H1 (cell line): ENCODE data around the gene SERP1. TPM values are rescaled to one million over a fixed set of nuclear protein-coding genes. Genes with fewer than 3 reads are reported as not detected.

ENCODE experiments used
- CTCF ChIA-PET: fragments of 300-600 bp; sonication (Branson Sonifier 250); formaldehyde crosslinking; loops from one replicate; lab custom pipeline; 2021; ENCODE audit not compliant: partially characterized antibody; lab: Charles Lee
- POLR2A ChIA-PET: fragments of 300-600 bp; sonication (Branson Sonifier 250); formaldehyde crosslinking; loops from one replicate; lab custom pipeline; 2021; ENCODE audit warnings: inconsistent platforms; ENCODE audit not compliant: partially characterized antibody; lab: Charles Lee
- DNase-seq, 2 experiments: peaks; one replicate each; pipeline versions ENCODE4 v3.0.0 to v3.0.0-alpha.2; 2010 to 2022; ENCODE audit warnings: low spot score in 2 of 2, low read depth in 1 of 2, mixed read lengths in 1 of 2
- FAIRE-seq: peaks from 2 replicates; lab custom pipeline; 2011; peaks lifted over from hg19 to GRCh38; lab: Jason Lieb, UNC
- H2AFZ ChIP-seq: 2 replicates; pipeline ENCODE4 v1.8.1; 2012; ENCODE audit warnings: low read length, inconsistent platforms
- H2AK5ac ChIP-seq: 2 replicates; pipeline ENCODE4 v1.6.1; 2013; ENCODE audit warnings: low read depth, low read length
- H2BK120ac ChIP-seq: replicated peaks from 2 replicates; pipeline ENCODE3; 2013; ENCODE audit warnings: low read depth, low read length, inconsistent platforms
- H2BK12ac ChIP-seq: 2 replicates; pipeline ENCODE4 v1.6.1; 2013; ENCODE audit warnings: low read depth, low read length
- H2BK15ac ChIP-seq: 2 replicates; pipeline ENCODE4 v1.6.1; 2013; ENCODE audit warnings: low read length
- H2BK20ac ChIP-seq: 2 replicates; pipeline ENCODE4 v1.6.1; 2013; ENCODE audit warnings: low read length
- H2BK5ac ChIP-seq: 2 replicates; pipeline ENCODE4 v1.6.1; 2013; ENCODE audit warnings: low read depth, low read length
- H3K14ac ChIP-seq: 2 replicates; pipeline ENCODE4 v1.6.1; 2013; ENCODE audit warnings: inconsistent platforms; ENCODE audit not compliant: insufficient read length
- H3K18ac ChIP-seq: 2 replicates; pipeline ENCODE4 v1.6.1; 2013; ENCODE audit warnings: low read length; ENCODE audit errors: extremely low read depth
- H3K23ac ChIP-seq: 2 replicates; pipeline ENCODE4 v1.6.1; 2013; ENCODE audit warnings: inconsistent platforms; ENCODE audit not compliant: insufficient read length
- H3K23me2 ChIP-seq: 2 replicates; pipeline ENCODE4 v1.6.1; 2013; ENCODE audit warnings: low read depth, low read length
- H3K27ac ChIP-seq: 2 replicates; pipeline ENCODE4 v1.6.1; 2011; ENCODE audit warnings: low read depth, low read length, inconsistent platforms
- H3K27me3 ChIP-seq, 4 experiments: replicated peaks in 1 of 4; 1 replicate in 1 of 4; 2 replicates in 3 of 4; pipeline versions ENCODE4 v1.6.1 to v1.8.1; 2011 to 2013; ENCODE audit warnings: low read length in 3 of 4, mild to moderate bottlenecking in 3 of 4, inconsistent platforms in 2 of 4, mixed read lengths in 2 of 4, moderate library complexity in 1 of 4; ENCODE audit not compliant: control insufficient read depth in 3 of 4, insufficient read depth in 3 of 4; ENCODE audit errors: extremely low read depth in 1 of 4
- H3K36me3 ChIP-seq, 4 experiments: 2 replicates each; pipeline versions ENCODE4 v1.6.1 to v1.8.1; 2011 to 2013; ENCODE audit warnings: mild to moderate bottlenecking in 4 of 4, low read length in 3 of 4, moderate library complexity in 2 of 4, control low read depth in 1 of 4, inconsistent platforms in 1 of 4; ENCODE audit not compliant: insufficient read depth in 4 of 4, control insufficient read depth in 2 of 4
- H3K4ac ChIP-seq: replicated peaks from 2 replicates; pipeline ENCODE3; 2013; ENCODE audit warnings: low read length, low read depth, mixed read lengths, inconsistent platforms; ENCODE audit not compliant: insufficient read length
- H3K4me1 ChIP-seq, 4 experiments: replicated peaks in 1 of 4; 1 replicate in 1 of 4; 2 replicates in 3 of 4; pipeline versions ENCODE4 v1.6.1 to v1.8.1; 2011 to 2013; ENCODE audit warnings: low read length in 3 of 4, inconsistent platforms in 2 of 4, mixed read lengths in 1 of 4; ENCODE audit not compliant: insufficient read depth in 4 of 4, control insufficient read depth in 3 of 4
- H3K4me2 ChIP-seq, 2 experiments: 2 replicates each; pipeline versions ENCODE4 v1.6.1 to v1.8.1; 2011 to 2013; ENCODE audit warnings: low read depth in 2 of 2, low read length in 2 of 2, control low read depth in 1 of 2, inconsistent platforms in 1 of 2, mild to moderate bottlenecking in 1 of 2; ENCODE audit not compliant: insufficient read depth in 1 of 2
- H3K4me3 ChIP-seq, 4 experiments: fragments of 200-600, 300-600 bp in 1 of 4; sonication (generic), shearing (Covaris generic), sonication (Bioruptor Twin) in 1 of 4; 2 replicates each; pipeline versions ENCODE4 v1.5.1 to v1.8.1; 2011 to 2016; ENCODE audit warnings: low read length in 4 of 4, low read depth in 3 of 4, control low read depth in 2 of 4, inconsistent platforms in 2 of 4, mild to moderate bottlenecking in 2 of 4, mixed read lengths in 1 of 4, moderate library complexity in 1 of 4; ENCODE audit not compliant: insufficient read depth in 2 of 4; ENCODE audit errors: extremely low read depth in 1 of 4
- H3K56ac ChIP-seq: replicated peaks from 2 replicates; pipeline ENCODE3; 2013; ENCODE audit warnings: low read depth, mild to moderate bottlenecking, mixed read lengths, low read length, inconsistent platforms; ENCODE audit not compliant: insufficient read length
- H3K79me1 ChIP-seq: 2 replicates; pipeline ENCODE4 v1.6.1; 2013; ENCODE audit warnings: low read depth, low read length, control low read depth
- H3K79me2 ChIP-seq, 2 experiments: 2 replicates each; pipeline versions ENCODE4 v1.6.1 to v1.8.1; 2012 to 2013; ENCODE audit warnings: low read length in 2 of 2, mild to moderate bottlenecking in 2 of 2, inconsistent platforms in 1 of 2; ENCODE audit not compliant: insufficient read depth in 2 of 2, control insufficient read depth in 1 of 2
- H3K9ac ChIP-seq, 4 experiments: replicated peaks in 1 of 4; 1 replicate in 1 of 4; 2 replicates in 3 of 4; pipeline versions ENCODE4 v1.6.1 to v1.8.1; 2011 to 2013; ENCODE audit warnings: low read depth in 3 of 4, low read length in 3 of 4, control low read depth in 2 of 4, mild to moderate bottlenecking in 2 of 4, moderate library complexity in 2 of 4, inconsistent platforms in 1 of 4; ENCODE audit errors: extremely low read depth in 1 of 4
- H3K9me3 ChIP-seq, 2 experiments: 2 replicates each; pipeline versions ENCODE4 v1.6.1 to v1.8.1; 2012 to 2013; ENCODE audit warnings: mild to moderate bottlenecking in 2 of 2, moderate library complexity in 2 of 2, control low read depth in 1 of 2, inconsistent platforms in 1 of 2, low read depth in 1 of 2, low read length in 1 of 2, mixed read lengths in 1 of 2; ENCODE audit not compliant: insufficient read depth in 2 of 2
- H4K20me1 ChIP-seq, 2 experiments: replicated peaks in 1 of 2; 2 replicates each; pipeline versions ENCODE3 to v1.8.1; 2011 to 2013; ENCODE audit warnings: inconsistent platforms in 2 of 2, low read length in 2 of 2, mild to moderate bottlenecking in 1 of 2; ENCODE audit not compliant: insufficient read depth in 2 of 2, control insufficient read depth in 1 of 2
- H4K5ac ChIP-seq: 2 replicates; pipeline ENCODE4 v1.6.1; 2013; ENCODE audit warnings: low read length, low read depth, mixed read lengths, inconsistent platforms; ENCODE audit not compliant: insufficient read length
- H4K8ac ChIP-seq: 2 replicates; pipeline ENCODE4 v1.8.0; 2013; ENCODE audit warnings: mild to moderate bottlenecking, moderate library complexity, low read length, inconsistent platforms; ENCODE audit not compliant: insufficient read depth; ENCODE audit errors: extremely low read depth
- H4K91ac ChIP-seq: replicated peaks from 2 replicates; pipeline ENCODE3; 2013; ENCODE audit warnings: low read length, mixed read lengths, inconsistent platforms; ENCODE audit not compliant: insufficient read length
- WGBS, 2 experiments: shearing (Covaris generic) in 1 of 2; methylation state at CpG; one replicate each; pipeline versions ENCODE4 v1.1.6 to v1.1.7; 2013 to 2015; ENCODE audit warnings: low lambda C conversion rate in 2 of 2, mixed read lengths in 2 of 2, inconsistent platforms in 1 of 2, low coverage in 1 of 2, missing lambda C conversion rate in 1 of 2; ENCODE audit not compliant: insufficient replicate concordance in 2 of 2, insufficient coverage in 1 of 2, insufficient read length in 1 of 2; ENCODE audit errors: extremely low coverage in 1 of 2, missing lambda C conversion rate in 1 of 2; 5-methylcytosine and 5-hydroxymethylcytosine counted together
- polyA plus RNA-seq, 7 experiments: library from polyadenylated mRNA; depleted of rRNA in 3 of 7; stranded (reverse) in 5 of 7; unstranded in 2 of 7; fragments of >200 nt in 5 of 7; fragments of 200-250 nt in 2 of 7; gene quantifications; 1 replicate in 5 of 7; 2 replicates in 1 of 7; 4 replicates in 1 of 7; pipeline versions ENCODE4 v1.2.1 to v1.2.3, GENCODE V29; 2011 to 2013; ENCODE audit warnings: missing spikeins in 2 of 7, mixed read lengths in 2 of 7
- total RNA-seq: library from RNA; stranded (reverse); fragmentation: NEBNext Ultra II Directional; extraction: Animal tissue kit (Norgen Biotek cat#: 25700); gene quantifications from 2 replicates; pipeline ENCODE4 v1.2.1, GENCODE V29; 2021

Gene SERP1
- total and polyA plus RNA-seq, 2 of the 8 experiments (the other 6 are each of a cell fraction or from before 2014, with no cell fraction given): 90.3 to 98.2 TPM

GRCh38 chr3:150564243-150564642 lies 17.9 kb upstream of the SERP1 start:
- ChIA-PET POLR2A (interaction anchor here (0.9 kb wide), 1 partner anchor 25 kb away, joined by 3 read pairs; no protein-coding TSS in a partner anchor), CTCF (no interaction called here)
- peaks cover 0 to 57% (median 22%) of the 10 kb centered on the region in 4 experiments; a peak in 6 of 8 replicates for H3K36me3 ChIP-seq
- WGBS, 2 experiments: 77% methylated on average over 2 of the region's 2 CpGs; no CpG with 5 or more reads in 1 of the 2 experiments
- no peak overlapping the region for H3K56ac ChIP-seq
- no peak overlapping the region for H2BK120ac ChIP-seq
- H3K4ac ChIP-seq: no peak overlapping the region
- H2AK5ac ChIP-seq: no peak overlapping the region
- H3K14ac ChIP-seq: no peak overlapping the region
- H2BK15ac ChIP-seq: no peak overlapping the region
- H2BK20ac ChIP-seq: no peak overlapping the region
- no peak overlapping the region for H3K4me3 ChIP-seq
- no peak overlapping the region for H4K91ac ChIP-seq
- H2BK5ac ChIP-seq: no peak overlapping the region
- no peak overlapping the region for H4K5ac ChIP-seq
- H3K27me3 ChIP-seq: no peaks in the 10 kb centered on the region
- H3K4me2 ChIP-seq: no peak overlapping the region
- H4K20me1 ChIP-seq: no peaks in the 10 kb centered on the region
- H3K18ac ChIP-seq: no peak overlapping the region
- no peaks in the 10 kb centered on the region for H3K79me1 ChIP-seq
- no peaks in the 10 kb centered on the region for H3K4me1 ChIP-seq
- H3K79me2 ChIP-seq: no peaks in the 10 kb centered on the region; a peak in 1 of 4 replicates
- no peak overlapping the region for H2AFZ ChIP-seq
- H3K9ac ChIP-seq: no peak overlapping the region
- no peak overlapping the region for H3K27ac ChIP-seq
- H4K8ac ChIP-seq: no peak overlapping the region
- no peak overlapping the region for H2BK12ac ChIP-seq
- no peaks in the 10 kb centered on the region for H3K9me3 ChIP-seq
- DNase-seq: no peak
- H3K23me2 ChIP-seq: no peaks in the 10 kb centered on the region
- no peak overlapping the region for H3K23ac ChIP-seq
- FAIRE-seq: no peak
